Medulla oblongata (tissue), 1 donor: ENCODE measurements around the gene BCL11A.
"Not testable (repeated sequence)": the region's sequence is repeated elsewhere in the genome, so short reads cannot be mapped to it uniquely, and the experiment has no call there.

Experiments used
- DNase-seq: peaks from one replicate; pipeline ENCODE4 v3.0.0-alpha.2; 2015; ENCODE audit errors: extremely low spot score

The BCL11A gene

DNA sequence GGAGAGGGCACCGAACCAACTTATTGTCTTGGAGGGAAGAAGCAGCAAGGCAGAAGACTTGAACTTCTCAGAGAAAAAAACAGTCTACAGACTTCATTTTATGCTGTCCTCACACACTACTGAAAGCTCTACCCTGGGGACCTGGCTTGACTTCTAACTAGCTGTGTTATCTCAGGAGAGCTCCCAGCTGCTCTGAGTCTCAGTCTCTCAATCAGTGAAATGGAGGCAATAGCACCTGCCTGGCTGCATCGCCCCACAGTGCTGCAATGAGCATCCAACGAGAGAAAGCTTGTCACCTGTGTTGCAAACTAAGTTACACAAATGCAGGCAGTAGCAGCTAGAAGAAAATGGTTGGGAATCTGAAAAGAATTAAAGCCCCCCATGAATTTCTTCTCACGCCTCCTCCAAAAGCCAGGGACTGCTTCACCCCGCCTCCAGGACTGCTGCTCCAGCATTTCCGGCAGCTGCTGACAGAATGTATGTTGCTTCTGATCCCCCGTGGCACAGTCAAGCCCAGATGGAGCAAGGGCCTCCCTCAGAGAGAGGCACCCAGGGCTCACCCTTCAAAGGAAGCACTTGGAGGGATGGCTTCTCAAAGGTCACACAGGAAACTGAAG, 116.3 kb downstream of the BCL11A start:
- DNase-seq: no peak

DNA sequence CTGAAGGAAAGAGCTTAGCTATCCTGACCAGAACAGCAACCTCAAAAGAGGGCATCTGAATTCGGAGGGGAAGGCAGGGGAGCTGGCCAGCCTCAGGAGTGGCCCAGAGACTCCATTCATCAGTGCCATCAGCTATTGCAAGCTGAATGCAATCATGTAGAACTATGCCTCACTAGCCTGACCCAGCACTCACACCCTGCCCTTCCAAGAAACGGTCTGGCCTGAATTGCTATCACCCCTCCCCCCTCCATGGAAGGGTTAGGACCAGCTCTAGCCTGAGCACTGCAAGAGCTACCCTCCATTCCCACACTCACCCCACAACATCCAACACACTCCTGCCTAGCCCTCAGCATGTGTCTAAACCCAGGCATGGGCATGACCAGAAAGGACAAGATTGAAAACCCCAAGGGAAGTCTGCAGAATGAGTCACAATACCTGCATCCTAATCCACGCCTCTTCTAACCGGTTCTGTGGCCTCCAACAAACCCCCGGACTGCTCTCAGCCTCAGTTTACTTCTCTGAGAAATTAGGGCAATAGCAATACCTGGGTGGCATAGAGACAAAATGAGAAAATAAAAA, 120.3 kb downstream of the BCL11A start:
- DNase-seq: no peak

- no peak for DNase-seq
These were observed 121.3 kb downstream of the BCL11A start for GRCh38 chr2:60432035-60432601.

GRCh38 chr2:60429681-60430080, 123.8 kb downstream of the BCL11A start:
- no peak for DNase-seq

DNA sequence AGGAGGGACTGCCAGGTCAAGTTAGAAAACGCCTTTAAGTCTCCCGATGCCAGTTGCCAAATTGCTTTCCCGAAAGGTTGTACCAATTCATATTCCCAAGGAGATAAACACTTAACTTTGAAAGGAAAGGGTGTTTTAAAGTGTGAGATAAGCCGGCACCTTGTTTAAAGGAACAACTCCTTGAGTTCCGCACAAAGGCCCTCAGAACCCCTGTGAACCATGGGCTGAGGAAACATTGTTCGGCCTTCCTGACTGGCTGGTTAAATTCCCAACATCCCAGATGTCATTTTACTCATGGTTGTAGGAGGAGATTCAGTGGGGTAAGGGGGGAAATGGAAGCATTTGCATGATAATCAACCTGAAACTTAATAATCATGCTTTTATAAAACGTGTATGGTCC, 126.6 kb downstream of the BCL11A start:
- DNase-seq: no peak

DNA sequence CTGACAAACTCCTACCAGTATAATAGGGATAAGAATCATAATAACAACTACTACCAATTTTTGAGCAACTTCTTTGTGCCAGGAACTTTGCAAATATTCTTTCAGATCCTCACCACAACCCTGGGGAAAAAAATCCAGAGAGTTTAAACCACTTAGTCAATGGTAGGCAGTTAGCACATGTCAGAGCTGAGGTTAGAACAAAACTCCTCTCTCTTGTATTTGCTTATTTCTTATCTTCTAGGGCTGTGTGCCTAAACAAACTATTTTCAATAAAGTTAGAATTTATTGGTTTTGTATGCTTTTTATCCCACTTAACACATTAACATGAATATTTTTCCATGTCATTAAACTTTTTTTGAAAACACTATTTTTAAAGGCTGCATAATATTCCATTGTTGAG, 127.1 kb downstream of the BCL11A start:
- DNase-seq: no peak

- peak; percentile 49 for DNase-seq
These were observed 129.2 kb downstream of the BCL11A start for GRCh38 chr2:60424233-60424632.

- DNase-seq: no peak
These were observed 129.9 kb downstream of the BCL11A start for GRCh38 chr2:60423505-60423904.

DNA sequence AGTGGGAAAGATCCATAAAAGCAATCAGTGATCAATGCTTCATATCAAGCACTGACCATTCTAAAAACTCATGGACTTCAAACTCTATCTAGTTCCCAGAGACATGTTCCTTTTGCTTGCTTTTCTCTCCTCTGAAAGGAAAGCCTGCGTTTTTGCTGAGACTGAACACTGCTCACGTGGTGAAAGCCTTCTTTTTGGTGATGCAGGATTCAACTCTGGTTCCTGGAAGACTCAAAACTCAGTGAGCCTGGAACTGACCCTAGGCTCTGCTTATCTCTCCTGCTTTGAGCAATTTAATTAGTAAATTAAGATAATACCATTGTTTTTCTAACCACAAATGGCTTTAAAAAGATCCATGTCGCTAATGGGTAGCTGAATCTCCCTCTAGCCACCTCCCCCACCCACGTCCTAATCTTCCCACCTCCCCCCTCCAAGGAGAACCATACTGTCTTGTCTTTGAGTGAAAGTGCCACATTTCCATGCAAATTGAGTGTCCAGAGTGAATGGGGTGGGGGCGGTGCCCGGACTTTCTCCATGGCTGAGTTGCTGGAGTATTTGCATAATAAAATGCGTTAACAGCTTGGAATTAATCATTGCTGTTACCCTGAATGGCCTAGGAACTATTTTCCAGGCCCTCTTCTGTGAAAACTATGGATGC, 130.5 kb downstream of the BCL11A start:
- no peak for DNase-seq

DNA sequence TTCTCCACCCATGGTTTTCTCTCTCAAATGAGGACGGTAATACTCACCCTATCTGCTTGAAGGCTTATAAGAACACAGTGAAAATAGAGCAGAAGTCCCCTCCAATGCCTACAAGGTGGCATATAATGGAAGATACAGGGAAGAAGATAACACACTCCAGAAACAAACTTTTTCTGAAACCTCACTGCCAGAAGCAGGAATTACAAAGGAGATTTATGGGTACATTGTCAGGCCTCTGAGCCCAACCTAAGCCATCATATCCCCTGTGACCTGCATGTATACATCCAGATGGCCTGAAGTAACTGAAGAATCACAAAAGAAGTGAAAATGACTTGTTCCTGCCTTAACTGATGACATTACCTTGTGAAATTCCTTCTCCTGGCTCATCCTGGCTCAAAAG, 136.2 kb downstream of the BCL11A start:
- not testable (repeated sequence) for DNase-seq

DNA sequence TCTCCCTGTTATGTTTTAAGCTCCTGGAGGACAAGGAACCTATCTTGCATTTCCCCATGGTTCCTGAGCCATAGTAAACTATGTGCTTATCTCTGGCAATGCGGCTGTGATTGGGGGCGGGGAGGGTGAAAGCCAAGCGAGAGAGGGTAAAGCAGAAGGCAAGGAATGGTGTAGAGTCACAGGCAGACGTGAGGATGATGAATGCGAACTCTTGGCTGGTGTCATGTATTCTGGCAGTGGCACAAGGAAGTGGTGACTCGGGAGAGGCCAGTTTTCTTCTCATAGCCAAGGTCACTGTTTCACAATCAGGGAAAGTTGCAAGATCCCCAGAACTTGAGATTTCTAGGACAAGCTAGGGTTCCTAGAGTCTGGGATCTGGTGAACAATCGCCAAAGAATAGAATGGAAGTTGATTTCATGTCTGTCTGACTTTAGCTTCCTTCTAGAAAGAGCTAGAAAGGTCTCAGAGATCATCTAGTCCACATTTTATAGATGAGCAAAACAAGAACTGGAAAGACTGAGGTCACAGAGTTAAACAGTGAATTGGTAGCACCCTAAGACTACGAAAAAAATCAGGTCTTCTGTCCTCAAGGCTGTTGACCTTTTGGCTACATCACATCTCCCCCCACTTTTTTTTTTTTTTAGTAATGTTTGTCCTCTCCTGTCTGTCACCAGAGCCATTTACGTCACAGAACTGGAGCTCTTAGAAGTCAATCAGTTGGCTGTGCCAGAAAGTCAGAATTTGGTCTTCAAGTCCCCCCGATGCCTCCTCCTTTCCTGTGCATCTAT, 137.0 kb downstream of the BCL11A start:
- DNase-seq: peak; percentile 14

- no peak for DNase-seq
These were observed 137.6 kb downstream of the BCL11A start for GRCh38 chr2:60415814-60416213.

- DNase-seq: no peak
These were observed 138.8 kb downstream of the BCL11A start for GRCh38 chr2:60414495-60415138.

GRCh38 chr2:60413814-60414168, 139.7 kb downstream of the BCL11A start:
- no peak for DNase-seq

GRCh38 chr2:60413069-60413813, 140.2 kb downstream of the BCL11A start:
- no peak for DNase-seq

GRCh38 chr2:60412620-60413019, 140.8 kb downstream of the BCL11A start:
- DNase-seq: no peak

DNA sequence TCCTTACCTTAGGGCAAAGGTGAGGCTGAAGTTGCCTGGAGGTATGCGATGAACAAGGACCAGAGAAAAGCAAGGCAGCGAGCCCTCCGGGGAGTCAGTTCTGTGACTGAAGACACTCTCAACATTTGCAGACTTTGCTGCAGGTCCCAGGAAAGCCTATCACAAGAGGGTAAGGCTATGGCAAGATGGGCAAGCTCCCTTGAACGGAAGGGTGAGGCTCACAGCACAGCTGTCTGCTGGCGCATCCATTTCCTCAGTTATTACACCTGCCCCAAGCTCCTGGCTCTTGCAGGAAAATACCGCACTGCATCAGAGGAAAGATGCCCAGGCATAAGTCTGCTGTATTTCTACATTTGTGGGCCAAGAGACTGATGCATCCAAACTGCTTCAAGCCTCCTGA, 141.4 kb downstream of the BCL11A start:
- DNase-seq: no peak

- no peak for DNase-seq
These were observed 142.2 kb downstream of the BCL11A start for GRCh38 chr2:60411295-60411694.

DNA sequence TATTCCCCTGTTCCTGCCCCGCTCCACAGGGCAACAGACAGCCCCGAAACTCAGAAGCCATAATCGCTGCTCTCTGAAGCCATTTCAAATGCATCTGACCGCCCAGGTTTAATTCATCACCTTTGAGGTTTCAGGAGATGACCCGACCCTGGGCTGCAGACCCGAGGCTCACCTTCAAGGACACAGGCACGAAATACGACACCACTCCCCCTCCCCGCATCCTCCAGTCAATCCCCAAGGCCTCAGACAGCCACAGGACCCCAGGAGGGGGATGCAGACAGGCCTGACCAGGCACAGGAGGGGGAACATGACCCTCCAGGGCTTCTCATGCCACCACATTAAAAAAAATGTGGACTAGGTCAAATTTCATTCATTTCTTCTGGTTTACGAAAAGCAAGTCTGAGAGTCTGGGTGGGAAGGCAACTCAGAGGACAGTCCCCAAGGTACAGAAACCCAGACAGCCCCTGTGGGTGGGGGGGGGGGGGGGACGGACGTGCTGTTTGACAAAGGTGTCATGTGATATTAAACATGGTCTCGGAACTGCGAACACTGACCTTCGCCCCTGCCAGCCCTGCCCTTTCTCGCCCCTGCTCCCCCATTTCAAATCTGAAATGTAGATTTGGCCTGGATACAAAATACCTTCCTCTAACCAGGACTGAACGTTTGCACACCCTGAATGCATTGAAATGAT, 142.9 kb downstream of the BCL11A start:
- DNase-seq: no peak

GRCh38 chr2:60409531-60409871, 144.0 kb downstream of the BCL11A start:
- no peak for DNase-seq
